Measurements from ENCODE around the gene DGKZ.

DNA sequence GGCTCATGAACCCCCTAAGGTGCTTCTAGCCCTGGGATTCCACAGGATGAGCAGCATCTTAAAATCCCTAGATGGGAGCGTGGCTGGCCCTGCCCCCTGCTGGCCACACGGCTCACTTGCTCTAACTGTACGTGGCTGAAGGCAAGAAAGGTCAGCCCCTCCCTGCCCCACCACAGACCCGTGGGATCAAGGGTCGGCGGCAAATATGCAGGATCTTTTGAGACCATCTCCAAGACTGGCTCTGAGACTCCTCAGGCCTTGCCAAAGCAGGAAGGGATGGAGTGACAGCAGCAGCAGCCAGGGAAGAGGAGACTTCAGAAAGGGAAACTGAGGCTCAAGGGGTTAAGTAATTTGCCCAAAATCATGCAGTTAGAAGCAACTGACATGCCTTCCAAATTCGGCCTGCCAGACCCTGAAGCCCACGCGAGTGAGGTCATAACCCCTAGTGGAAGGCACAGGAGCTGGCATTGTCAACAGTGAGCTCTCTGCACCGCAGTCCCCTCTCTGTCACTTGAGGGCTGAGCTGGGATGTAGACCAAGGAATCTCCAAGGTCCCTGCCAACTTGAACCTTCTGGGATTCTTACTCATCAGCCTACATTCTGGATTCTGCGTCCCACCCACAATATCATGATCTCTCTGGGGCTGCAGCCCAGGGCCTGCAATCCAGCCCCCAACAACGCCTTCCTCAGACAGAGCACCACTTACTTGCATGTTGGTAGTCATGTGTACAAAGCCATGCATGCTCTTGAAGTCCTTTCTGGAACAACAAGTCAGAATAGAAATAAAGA, 38.4 kb upstream of the DGKZ start:
- TF ChIP-seq, protein P1, sequence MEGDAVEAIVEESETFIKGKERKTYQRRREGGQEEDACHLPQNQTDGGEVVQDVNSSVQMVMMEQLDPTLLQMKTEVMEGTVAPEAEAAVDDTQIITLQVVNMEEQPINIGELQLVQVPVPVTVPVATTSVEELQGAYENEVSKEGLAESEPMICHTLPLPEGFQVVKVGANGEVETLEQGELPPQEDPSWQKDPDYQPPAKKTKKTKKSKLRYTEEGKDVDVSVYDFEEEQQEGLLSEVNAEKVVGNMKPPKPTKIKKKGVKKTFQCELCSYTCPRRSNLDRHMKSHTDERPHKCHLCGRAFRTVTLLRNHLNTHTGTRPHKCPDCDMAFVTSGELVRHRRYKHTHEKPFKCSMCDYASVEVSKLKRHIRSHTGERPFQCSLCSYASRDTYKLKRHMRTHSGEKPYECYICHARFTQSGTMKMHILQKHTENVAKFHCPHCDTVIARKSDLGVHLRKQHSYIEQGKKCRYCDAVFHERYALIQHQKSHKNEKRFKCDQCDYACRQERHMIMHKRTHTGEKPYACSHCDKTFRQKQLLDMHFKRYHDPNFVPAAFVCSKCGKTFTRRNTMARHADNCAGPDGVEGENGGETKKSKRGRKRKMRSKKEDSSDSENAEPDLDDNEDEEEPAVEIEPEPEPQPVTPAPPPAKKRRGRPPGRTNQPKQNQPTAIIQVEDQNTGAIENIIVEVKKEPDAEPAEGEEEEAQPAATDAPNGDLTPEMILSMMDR (IDR thresholded peaks at IDR 0.05; ENCODE audit: low read length): peak; percentile 94
- TF ChIP-seq EZH2 (optimal IDR thresholded peaks at IDR 0.05; ENCODE audit: low read depth, low read length): no peak
- no peak for TF ChIP-seq EZH2phosphoT487 (IDR thresholded peaks at IDR 0.05; ENCODE audit: low read length)
